ENCODE results near the gene ANKLE1. TPM values are rescaled to one million over a fixed set of nuclear protein-coding genes. Genes with fewer than 3 reads are reported as not detected.

The ANKLE1 gene, protein sequence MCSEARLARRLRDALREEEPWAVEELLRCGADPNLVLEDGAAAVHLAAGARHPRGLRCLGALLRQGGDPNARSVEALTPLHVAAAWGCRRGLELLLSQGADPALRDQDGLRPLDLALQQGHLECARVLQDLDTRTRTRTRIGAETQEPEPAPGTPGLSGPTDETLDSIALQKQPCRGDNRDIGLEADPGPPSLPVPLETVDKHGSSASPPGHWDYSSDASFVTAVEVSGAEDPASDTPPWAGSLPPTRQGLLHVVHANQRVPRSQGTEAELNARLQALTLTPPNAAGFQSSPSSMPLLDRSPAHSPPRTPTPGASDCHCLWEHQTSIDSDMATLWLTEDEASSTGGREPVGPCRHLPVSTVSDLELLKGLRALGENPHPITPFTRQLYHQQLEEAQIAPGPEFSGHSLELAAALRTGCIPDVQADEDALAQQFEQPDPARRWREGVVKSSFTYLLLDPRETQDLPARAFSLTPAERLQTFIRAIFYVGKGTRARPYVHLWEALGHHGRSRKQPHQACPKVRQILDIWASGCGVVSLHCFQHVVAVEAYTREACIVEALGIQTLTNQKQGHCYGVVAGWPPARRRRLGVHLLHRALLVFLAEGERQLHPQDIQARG
- polyA plus RNA-seq (ENCODE audit: insufficient read length) = 1.6 TPM

DNA sequence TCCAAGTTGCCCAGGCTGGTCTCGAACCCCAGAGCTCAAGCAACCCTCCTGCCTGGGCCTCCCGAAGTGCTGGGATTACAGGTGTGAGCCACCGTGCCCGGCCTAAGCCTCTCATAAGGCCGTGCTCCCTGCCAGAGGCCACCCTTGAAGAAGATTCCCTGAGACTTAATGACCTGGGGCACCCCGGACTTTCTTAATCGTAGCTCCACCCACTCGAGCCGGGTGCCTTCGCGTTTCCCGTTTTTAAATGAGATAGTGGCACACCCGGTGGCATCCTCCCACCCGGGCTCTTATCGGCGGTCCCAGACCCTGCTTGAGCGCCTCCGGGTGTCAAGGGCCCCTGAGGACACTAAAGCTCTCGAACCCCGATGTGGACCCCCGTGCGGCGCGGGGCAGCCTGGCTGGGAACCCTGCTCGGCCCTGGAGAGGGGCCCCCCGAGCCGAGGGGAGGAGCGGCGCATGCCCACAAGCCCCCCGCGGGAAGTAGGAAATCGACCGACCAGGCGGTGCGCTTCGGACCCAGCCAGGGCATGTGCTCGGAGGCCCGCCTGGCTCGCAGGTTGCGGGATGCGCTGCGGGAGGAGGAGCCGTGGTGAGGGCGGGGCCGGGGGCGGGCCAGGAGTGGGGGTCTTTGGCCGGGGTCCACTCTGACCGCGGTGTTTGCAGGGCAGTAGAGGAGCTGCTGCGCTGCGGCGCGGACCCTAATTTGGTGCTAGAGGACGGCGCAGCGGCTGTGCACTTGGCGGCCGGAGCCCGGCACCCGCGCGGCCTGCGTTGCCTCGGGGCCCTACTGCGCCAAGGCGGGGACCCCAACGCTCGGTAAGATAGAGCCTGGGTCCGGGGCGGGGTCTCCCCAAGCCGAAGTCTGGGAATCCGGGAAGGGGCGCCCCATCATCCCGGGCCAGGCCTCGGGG lies at the start of gene ANKLE1:
ANKLE1 (plus strand) TSS at position 511 of the 914 bp plus-strand sequence; CDS start at position 531, 20 bp downstream.
- no peak for DNase-seq

DNA sequence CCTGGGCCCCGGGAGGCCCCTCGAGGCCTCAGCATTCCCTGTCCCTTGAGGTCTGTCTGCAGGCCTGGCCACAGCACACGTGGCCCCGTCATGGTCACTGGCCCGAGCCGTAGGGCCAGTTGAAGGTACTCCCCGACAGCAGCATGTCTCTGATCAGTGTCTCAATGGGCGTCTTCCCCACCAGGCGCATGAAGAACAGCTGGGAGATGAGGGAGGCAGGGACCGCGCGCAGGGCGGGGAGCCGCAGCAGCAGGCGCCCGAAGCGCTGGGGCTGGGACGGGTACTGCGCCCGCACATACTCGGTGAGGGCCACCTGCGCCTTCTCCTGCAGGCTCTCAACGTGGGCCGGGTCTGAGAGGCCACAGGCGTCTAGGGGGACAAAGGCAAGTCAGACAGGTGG lies 49.4 kb upstream of the ANKLE1 start:
- DNase-seq = no peak

DNA sequence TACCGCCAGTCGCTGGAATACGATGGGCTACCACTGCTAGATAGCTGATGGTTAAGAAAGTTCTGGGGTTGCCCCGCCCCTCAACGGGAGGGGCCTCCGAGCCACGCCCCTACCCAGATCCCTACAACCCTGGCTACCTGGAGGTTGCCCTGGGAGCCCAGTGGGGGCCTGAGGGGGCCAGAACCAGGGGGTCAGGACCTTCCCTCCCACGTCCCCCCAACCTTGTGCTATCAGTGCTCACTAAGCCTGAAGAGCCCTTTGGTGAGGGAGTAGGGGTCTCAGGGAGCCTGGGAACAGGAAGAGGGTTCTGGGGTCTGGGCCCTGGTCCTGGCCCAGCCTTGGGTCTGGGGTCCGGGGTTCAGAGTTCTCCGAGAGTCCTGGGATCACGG lies 46.8 kb upstream of the ANKLE1 start:
- DNase-seq = peak; percentile 41

DNA sequence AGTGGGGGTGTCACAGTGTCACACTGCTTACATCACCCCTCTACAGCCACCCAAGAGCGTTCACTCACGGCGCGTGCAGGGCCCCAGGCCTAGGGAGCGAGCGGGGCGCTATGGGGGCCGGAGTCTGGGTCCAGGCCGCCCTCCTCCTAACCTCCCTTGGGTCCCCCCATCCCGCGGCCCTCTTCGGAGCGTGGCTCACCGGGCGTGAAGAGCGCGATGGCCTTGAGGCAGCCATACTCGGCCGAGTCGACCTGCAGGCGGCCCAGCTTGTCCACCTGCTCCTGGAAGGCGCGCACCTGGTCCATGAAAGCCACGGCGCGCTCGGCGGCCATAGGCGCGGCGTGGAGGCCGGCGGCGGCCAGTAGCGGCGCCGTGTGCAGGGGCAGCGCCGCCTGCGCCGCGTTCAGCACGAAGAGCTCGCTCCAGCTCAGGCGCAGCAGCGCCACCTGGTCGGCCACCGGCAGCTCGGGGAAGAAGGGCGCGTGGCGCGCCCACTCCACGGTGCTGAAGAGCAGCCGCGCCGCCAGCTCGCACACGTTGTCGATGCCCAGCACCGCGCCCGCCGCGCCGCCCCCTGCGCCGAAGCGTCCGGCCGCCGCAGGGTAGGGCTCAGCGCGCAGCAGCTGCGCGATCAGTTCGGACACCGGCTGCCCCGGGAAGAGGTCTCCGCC lies 46.3 kb upstream of the ANKLE1 start:
- peak; percentile 88 for DNase-seq

DNA sequence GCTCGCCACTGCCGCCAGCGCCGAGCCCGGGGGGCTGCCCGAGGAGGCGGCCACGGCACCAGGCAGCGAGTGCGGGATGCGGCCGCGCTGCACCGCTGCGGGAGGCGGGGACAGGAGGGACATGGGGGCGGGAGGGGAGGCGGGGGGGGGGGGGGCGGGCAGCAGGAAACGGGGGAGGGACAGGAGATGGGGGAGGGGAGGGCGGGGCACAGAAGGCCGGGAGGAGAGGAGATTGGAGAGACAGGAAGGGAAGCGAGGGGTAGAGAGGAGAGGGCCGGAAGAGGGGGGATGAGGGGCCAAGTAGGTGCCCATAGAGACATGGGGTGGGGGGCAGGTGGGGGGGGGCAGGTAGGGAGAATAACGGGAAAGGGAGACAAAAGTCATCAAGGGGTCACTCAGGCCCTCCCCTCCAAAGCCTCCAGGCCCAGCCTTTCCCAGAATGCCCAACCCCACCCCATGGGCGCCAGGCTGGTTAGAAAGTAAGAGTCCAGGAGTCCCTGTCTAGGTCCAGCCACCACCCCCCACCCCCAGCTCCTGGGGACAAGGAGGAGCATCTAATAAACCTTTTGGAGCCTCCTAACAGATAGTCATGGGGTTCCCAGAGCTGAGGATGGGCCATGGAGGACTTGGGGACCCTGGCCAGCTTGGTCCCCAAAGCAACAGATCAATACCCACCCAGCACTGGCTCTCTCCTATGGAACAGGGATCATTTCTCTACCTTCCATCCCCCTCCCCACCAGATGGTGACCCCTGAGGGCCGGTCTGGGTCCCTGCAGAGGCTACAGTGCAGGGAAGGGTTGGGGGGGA lies 45.5 kb upstream of the ANKLE1 start:
- DNase-seq = peak; percentile 35

DNA sequence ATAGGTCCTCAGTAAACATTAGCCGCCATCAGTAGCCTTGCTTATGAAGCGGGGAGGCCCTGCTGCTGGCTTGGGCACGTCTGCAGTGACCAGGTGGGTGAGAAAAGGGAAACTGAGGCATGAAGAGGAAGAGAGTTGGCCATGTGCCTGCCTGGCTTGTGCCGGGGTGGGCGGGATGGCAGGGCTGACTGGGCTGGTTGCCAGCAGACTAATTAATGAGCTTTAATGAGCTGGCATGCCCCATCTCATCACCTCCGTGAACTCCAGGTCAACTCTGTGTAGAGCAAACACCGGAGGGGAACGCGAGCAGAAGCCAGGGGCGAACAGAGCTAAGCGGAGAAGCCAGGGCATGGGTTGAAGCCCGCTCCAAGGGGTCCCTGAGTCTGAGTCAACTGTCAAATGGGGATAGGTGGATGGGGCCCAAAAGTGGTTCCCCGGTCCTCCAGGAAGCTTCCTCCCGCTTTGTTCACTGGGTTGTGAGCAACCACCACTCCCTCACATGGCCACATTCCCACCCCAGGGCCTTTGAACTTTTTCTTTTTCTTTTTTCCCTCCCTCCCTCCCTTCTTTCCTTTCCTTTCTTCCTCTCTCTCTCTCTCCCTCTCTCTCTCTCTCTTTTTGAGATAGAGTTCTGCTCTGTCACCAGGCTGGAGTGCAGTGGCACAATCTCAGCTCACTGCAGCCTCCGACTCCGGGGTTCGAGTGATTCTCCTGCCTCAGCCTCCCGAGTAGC lies 44.7 kb upstream of the ANKLE1 start:
- no peak for DNase-seq

DNA sequence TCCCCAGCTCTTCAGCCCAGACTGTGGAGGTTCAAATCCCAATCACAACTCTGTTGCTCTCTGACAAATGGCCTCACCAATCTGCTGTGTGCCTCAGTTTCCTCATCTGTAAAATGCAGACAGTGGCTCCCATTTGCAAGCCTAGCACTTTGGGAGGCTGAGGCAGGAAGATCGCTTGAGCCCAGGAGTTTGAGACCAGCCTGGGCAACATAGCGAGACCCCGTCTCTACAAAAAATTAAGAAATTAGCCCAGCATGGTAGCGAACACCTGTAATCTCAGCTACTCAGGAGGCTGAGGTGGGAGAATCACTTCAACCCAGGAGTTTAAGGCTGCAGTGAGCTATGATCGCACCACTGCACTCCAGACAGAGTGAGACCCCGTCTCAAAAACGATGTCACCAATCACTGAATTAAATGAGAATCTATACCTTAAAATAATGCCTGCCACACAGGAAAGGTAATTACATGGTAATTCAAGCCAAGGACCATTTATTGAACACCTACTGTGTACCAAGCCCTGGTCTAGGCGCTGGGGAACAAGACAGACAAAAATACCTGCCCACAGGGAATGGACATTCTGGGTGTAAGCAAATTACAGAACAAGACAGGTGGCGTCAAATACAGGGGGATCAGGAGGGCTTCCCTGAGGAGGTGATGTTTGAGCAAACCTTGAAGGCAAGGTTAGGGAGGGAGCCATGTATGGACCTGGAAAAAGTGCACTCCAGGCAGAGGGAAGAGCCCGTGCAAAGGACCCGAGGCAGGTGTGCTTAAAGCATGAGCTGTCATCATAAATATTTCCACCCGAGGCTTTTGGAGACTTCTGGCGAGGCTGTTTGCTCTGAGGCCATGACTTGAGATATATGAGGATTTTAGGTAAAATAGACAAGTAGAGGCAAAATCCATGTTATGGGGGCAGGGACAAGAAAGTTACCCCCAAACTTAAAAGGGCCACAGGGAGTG lies 43.7 kb upstream of the ANKLE1 start:
- DNase-seq = no peak

DNA sequence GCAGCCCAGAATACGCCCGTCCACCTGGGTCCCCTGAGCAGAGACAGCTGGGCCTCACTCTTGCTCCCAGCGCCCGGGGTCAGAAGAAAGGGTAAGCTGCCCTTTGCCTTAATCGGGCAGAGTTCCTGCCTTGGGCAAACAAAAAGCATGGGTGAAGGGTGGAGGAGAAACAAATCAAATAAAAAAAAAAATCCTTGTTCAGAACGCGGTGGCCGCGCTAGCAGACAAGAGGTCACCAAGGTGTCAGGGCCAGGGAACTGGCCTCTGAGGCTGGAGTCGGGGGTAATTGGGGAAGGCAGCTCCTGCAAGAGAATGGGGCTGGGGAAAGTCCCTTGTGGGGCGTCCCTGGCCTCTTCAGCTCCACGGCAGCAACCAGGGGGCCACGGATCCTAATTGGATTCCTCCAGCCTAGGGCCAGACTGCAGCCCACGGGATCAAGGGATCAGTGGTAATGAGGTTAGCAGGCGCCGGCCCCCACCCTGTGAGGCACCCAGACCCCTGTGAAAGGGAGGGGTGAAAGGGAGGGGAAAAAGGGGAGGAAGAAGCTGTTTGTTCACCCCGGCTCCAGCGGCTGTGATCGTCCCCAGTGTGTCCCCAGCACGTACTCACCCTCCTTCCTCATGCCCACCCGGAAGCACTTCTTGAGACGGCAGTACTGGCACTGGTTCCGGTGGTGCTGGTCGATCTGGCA lies 41.5 kb upstream of the ANKLE1 start:
- no peak for DNase-seq

DNA sequence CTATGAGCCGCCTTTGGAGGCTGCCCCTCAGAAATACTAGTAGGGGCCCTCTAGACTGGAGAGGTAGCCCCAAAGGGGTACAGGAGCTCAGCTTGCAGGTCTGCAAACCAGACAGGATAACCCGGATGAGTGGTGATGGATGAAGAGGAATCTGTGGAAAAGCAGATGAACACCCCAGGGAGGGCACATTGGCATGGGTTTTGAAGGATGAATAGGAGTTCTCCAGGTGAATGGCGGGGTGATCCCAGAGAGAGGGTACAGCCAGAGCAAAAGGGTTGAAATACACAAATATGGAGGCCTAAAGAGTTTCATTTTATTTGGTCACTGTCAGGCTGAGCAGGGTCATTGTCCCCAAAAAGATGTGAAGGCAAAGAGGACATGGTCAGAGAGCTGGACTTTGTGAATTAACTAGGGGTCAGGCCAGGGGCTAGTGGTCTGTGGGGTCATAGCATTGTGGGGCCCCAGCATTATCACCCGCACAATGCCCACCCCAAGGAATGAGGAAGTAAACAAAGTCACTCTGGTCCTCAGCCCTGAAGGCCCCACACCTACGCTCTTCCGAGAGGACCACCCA lies 40.8 kb upstream of the ANKLE1 start:
- no peak for DNase-seq

DNA sequence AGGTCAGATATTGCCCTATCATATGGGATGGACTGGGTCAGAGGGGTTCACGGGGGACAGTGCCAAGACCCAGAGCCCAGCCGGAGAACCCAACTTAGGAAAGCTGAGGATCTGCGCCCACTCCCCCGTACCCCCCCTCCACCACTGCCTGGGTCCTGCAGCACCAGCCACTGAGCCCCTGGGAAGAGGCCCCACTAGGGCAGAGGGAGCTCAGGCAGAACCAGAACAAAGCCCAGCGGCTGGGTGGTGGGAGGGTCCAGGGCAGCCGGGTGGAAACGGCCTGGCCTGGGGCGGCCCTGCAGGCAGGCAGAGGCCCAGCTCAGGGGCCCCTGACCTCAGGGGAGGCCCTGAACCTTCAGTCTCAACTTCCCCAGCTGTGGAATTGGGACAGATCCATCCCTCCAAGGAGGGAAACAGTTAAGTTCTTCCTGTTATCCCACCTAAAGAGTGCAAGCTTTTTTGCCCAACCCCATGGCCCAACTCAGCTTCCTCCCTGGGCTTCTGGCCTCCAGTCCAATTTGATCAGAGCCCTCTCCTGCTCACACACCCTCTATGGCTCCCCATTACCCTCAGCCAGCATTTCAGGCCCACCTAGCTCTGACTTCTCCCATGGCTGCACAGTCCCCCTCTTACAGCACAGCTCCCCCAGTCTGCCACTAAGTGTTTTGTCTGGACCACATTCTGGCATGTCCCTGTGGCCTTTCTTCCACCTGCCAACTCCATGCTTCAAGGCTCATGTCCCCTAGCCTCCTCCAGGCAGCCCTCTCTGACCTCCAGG lies 39.1 kb upstream of the ANKLE1 start:
- DNase-seq = no peak

DNA sequence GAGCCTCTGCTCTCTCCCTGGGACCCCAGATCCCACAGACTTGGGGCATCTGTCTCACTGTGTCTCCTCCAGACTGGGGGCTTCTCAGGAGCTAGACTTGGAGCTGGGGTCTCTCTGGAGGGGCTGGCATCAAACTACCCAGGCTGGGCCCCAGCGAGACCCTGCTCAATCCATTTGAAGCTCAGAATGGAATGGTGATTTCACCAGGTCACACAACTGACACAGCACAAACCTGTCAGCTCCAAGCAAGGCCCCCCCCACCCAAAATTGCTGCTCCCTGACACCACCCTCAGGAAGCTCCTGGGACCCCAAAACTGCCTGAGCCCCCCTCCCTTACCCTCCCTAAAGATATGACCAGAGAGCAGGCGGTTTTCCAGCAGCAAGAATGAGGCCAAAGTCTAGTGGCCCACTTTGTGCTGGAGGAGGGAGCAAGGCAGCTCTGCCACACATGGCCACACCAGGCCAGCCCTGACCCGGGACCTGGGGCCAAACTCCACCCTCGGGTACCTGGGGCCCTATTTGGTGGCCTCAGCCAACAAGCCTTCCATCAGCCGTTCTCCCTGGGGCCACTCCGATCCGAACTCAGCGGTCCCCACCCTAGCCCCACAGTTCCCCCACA lies 38.4 kb upstream of the ANKLE1 start:
- DNase-seq = no peak

DNA sequence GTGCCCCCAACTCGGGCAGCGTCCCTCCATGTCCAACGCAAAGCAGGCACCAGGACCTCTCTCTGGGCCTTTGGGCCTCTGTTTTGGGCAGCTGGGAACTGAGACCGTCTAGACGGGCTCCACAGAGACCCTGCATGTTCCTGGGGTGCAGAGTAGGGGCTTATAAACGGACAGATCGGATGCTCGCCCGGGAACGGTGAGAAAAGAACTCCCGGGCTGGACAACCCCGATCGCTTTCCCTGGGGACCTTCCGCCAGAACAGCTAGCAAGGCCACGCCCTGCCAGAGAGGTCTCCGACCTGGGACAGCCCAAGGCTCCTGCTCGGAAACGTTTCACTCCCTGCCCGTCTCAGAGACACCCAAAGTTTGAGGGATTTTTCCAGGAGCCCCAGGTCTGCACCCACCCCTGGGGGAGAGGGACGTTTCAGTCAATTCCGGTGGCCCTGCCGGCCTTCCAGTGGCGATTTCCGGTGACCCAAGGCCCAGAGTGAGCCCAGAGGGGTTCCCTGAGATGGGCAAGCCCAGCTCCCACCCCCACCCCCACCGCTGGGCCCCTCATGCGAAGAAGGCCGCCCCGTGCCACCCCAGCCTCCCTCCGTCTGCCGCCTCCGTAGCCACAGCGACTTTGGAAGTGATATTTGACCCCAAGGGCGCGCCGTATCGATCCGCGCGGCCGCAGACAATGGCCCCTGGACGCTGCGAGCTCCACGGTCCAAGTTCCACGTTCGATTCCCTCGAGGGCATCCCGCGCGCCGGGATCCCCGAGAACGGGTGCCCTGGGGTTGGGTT lies 37.7 kb upstream of the ANKLE1 start:
- peak; percentile 35 for DNase-seq

DNA sequence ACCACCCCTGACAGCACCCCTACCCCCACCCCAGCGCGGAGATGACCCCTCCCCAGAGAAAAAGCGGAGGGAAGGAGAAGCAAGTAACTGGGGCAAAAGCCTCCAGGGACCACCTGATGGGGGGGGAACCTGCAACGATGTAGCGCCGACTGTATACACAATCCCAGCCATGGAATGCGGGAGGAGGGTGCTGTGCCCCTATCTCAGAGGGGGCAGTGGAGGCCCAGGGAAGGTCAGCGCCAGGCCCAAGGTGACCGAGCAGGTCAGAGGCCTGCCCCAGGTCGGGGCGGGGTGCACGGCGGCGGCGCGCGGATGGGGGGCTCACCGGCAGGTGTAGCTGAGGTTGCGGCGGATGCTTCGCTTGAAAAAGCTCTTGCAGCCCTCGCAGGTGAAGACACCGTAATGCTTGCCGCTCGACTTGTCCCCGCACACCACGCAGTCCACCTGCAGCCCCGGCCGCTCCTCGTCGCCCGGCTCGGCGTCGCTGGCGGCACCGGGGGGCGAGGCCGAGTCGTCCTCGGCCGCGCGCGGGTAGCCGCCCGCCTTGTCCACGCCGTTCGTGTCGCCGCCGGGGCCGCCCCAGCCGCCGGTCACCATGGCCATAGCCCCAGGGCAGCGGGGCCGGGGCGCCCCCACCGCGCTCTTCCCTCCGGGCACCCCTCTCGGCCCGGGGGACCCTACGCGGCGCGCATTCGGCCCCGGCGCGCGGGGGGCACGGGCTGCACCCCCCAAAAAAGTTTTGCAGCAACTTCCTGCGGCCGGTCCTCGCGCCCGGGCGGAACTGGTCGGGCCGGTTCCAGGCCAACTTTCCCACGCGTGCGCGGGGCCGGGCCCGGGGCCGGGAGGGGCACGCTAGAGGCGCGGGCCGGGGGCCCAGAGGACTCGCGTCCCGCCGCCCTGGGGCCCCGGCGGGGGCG lies 36.8 kb upstream of the ANKLE1 start:
- no peak for DNase-seq

DNA sequence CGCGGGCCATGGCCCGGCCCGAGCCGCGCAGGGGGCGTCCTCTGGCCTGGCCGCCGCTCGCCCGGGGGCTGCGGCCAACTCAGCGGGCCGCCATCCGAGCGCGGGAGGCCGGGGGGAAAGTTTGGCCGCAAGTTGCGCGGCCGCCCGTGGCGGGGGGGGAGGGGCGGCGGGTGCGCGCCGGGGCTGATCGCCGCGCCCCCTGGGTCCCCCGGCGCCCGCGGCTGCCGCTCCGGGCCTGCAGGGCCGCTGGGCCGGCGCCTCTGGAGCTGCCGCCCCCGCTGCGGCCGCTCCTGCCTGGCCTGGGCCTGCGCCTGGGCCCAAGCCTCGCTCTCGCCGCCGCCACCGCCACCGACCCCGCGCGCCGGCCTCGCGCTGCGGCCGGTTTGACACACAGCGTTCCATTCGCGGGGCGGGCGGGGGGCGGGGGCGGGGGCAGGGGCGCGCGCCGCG lies 36.1 kb upstream of the ANKLE1 start, which contains the start of gene NR2F6:
NR2F6 (minus strand) TSS at position 385 of the 450 bp plus-strand sequence. CDS start 699 bp downstream, outside the sequence.
- DNase-seq = no peak
